HuH-7 (cell line): ENCODE measurements around the gene HIRIP3.
"Not testable (repeated sequence)": the region's sequence is repeated elsewhere in the genome, so short reads cannot be mapped to it uniquely, and the experiment has no call there.

Experiments
- DNase-seq: peaks from one replicate; pipeline ENCODE4 v3.0.0; 2011; ENCODE audit warnings: low spot score

Gene HIRIP3

GRCh38 chr16:29982560-29983419 lies 12.6 kb downstream of the HIRIP3 start:
- DNase-seq: no peak

GRCh38 chr16:29978564-29979270 lies 16.7 kb downstream of the HIRIP3 start:
- DNase-seq: no peak

- DNase-seq: no peak
Measured at GRCh38 chr16:29978081-29978480, 17.3 kb downstream of the HIRIP3 start.

- DNase-seq: no peak
Measured at GRCh38 chr16:29977063-29977825, 18.2 kb downstream of the HIRIP3 start.

- DNase-seq: no peak
Measured at GRCh38 chr16:29975811-29976511, 19.5 kb downstream of the HIRIP3 start.

- DNase-seq: no peak
Measured at GRCh38 chr16:29975134-29975538, 20.3 kb downstream of the HIRIP3 start.

GRCh38 chr16:29974291-29975133 lies 20.9 kb downstream of the HIRIP3 start:
- DNase-seq: no peak

- peak; percentile 99 for DNase-seq
Measured at GRCh38 chr16:29973384-29974246, 21.8 kb downstream of the HIRIP3 start, which contains the start of gene TAOK2. Gene TAOK2 (plus strand): TSS chr16:29973868. CDS start chr16:29977773, 3,905 bp downstream.

- DNase-seq: no peak
Measured at GRCh38 chr16:29972992-29973383, 22.4 kb downstream of the HIRIP3 start.

GRCh38 chr16:29972500-29972899 lies 22.9 kb downstream of the HIRIP3 start:
- DNase-seq: no peak

GRCh38 chr16:29971304-29971703 lies 24.1 kb downstream of the HIRIP3 start:
- DNase-seq: no peak

- no peak for DNase-seq
Measured at GRCh38 chr16:29968205-29968604, 27.2 kb downstream of the HIRIP3 start.

- no peak for DNase-seq
Measured at GRCh38 chr16:29963021-29963743, 32.2 kb downstream of the HIRIP3 start.

- DNase-seq: no peak
Measured at GRCh38 chr16:29962344-29962994, 32.9 kb downstream of the HIRIP3 start.

- DNase-seq: peak; percentile 88
Measured at GRCh38 chr16:29961479-29962343, 33.7 kb downstream of the HIRIP3 start, which contains the start of gene TMEM219. Gene TMEM219 (plus strand): TSS chr16:29962079. CDS start chr16:29963144, 1,065 bp downstream.

- no peak for DNase-seq
Measured at GRCh38 chr16:29961127-29961478, 34.3 kb downstream of the HIRIP3 start.

- DNase-seq: not testable (repeated sequence)
Measured at GRCh38 chr16:29959821-29960220, 35.6 kb downstream of the HIRIP3 start.

GRCh38 chr16:29959293-29959692 lies 36.1 kb downstream of the HIRIP3 start:
- no peak for DNase-seq
